HL-60 (cell line): ENCODE data around the gene CLSTN2.

Experiments
- DNase-seq, 2 experiments: peaks; one replicate each; pipeline ENCODE4 v3.0.0-alpha.2; 2010 to 2020; ENCODE audit warnings: low read depth in 1 of 2, low spot score in 1 of 2
- H3K27ac ChIP-seq: fragments of 250-450 bp; sonication (Bioruptor Pico); replicated peaks from 2 replicates; pipeline ENCODE4 v1.5.1; 2020; ENCODE audit warnings: mild to moderate bottlenecking, moderate library complexity
- H3K27me3 ChIP-seq: fragments of 250-450 bp; sonication (Bioruptor Pico); 2 replicates; pipeline ENCODE4 v1.5.1; 2021; ENCODE audit warnings: mild to moderate bottlenecking, moderate library complexity; ENCODE audit not compliant: insufficient read depth, poor library complexity, severe bottlenecking
- H3K4me3 ChIP-seq: replicated peaks from 2 replicates; pipeline ENCODE4 v1.5.1; 2011; ENCODE audit warnings: mild to moderate bottlenecking, control low read depth, low read length; ENCODE audit not compliant: insufficient read depth
- GABPA ChIP-seq: IDR thresholded peaks from 2 replicates; pipeline ENCODE4 v1.6.1; 2012; ENCODE audit warnings: low read depth
- POLR2AphosphoS5 ChIP-seq: IDR thresholded peaks from 2 replicates; pipeline ENCODE4 v1.6.1; 2012; ENCODE audit warnings: low read depth
- SPI1 ChIP-seq: IDR thresholded peaks from 2 replicates; pipeline ENCODE4 v1.6.1; 2012; ENCODE audit warnings: low read depth, mild to moderate bottlenecking, borderline replicate concordance
- TF ChIP-seq, protein P1 (sequence below): IDR thresholded peaks from one replicate; pipeline ENCODE4 v1.5.1; 2011; ENCODE audit warnings: low read length, control low read depth, inconsistent platforms; ENCODE audit not compliant: insufficient read depth
- TF ChIP-seq, protein P2 (sequence below): IDR thresholded peaks from 2 replicates; pipeline ENCODE4 v1.6.1; 2012; ENCODE audit warnings: low read depth; ENCODE audit not compliant: insufficient replicate concordance

Gene CLSTN2

DNA sequence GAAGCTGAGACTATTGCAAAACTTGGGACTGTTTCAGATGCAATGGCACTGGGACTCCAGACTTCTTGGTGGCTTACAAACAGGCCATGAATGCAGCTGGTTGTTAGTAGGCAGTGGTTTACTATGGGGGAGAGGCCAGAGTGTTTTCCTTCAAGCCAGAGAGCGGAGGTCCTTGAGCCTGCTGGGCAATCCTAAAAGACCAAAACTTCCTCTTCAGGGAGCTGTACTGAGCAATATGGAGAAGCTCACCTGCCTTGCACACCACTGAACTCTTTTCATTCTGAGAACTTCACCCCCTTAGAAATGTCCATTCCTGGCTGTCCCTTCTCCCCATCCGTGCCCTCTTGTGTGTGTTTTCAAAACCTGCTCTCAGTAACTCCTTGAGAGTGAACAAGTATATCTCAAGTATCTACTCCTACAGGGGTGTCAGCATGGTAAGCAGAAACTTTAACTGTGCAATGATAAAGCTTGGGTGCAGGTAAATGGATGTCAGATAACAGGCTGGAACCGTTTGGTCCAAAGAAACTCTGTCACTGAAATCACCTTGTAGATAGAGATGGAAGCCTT lies 213.9 kb downstream of the CLSTN2 start:
- TF ChIP-seq, protein P1, sequence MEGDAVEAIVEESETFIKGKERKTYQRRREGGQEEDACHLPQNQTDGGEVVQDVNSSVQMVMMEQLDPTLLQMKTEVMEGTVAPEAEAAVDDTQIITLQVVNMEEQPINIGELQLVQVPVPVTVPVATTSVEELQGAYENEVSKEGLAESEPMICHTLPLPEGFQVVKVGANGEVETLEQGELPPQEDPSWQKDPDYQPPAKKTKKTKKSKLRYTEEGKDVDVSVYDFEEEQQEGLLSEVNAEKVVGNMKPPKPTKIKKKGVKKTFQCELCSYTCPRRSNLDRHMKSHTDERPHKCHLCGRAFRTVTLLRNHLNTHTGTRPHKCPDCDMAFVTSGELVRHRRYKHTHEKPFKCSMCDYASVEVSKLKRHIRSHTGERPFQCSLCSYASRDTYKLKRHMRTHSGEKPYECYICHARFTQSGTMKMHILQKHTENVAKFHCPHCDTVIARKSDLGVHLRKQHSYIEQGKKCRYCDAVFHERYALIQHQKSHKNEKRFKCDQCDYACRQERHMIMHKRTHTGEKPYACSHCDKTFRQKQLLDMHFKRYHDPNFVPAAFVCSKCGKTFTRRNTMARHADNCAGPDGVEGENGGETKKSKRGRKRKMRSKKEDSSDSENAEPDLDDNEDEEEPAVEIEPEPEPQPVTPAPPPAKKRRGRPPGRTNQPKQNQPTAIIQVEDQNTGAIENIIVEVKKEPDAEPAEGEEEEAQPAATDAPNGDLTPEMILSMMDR, result no peak
- TF ChIP-seq, protein P2, sequence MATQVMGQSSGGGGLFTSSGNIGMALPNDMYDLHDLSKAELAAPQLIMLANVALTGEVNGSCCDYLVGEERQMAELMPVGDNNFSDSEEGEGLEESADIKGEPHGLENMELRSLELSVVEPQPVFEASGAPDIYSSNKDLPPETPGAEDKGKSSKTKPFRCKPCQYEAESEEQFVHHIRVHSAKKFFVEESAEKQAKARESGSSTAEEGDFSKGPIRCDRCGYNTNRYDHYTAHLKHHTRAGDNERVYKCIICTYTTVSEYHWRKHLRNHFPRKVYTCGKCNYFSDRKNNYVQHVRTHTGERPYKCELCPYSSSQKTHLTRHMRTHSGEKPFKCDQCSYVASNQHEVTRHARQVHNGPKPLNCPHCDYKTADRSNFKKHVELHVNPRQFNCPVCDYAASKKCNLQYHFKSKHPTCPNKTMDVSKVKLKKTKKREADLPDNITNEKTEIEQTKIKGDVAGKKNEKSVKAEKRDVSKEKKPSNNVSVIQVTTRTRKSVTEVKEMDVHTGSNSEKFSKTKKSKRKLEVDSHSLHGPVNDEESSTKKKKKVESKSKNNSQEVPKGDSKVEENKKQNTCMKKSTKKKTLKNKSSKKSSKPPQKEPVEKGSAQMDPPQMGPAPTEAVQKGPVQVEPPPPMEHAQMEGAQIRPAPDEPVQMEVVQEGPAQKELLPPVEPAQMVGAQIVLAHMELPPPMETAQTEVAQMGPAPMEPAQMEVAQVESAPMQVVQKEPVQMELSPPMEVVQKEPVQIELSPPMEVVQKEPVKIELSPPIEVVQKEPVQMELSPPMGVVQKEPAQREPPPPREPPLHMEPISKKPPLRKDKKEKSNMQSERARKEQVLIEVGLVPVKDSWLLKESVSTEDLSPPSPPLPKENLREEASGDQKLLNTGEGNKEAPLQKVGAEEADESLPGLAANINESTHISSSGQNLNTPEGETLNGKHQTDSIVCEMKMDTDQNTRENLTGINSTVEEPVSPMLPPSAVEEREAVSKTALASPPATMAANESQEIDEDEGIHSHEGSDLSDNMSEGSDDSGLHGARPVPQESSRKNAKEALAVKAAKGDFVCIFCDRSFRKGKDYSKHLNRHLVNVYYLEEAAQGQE, result no peak
- TF ChIP-seq POLR2AphosphoS5 (no peak), SPI1 (no peak), GABPA (no peak)
- Histone ChIP-seq H3K4me3 (no peak overlapping the region), H3K27ac (no peak overlapping the region), H3K27me3 (no peaks in the 10 kb centered on the region)
- no peak for DNase-seq

DNA sequence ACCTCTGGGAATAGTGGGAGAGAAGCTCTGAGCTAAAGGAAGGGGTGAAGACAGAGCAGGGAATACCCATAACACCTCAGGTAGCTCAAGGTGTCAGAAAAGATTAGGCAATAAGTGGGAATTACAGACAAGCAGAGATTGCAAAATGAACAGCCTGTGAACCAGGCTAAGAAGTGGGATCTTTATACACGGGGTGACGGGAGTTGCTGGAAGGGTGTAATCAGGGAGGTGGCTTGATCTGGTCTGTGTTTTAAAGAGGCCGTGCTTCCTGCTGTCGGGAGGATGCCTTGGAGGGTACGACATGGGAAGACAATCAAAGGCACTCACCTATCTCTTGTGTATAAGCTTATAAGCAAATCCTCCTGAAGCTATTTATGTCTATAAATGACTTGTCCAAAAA lies 216.3 kb downstream of the CLSTN2 start:
- H3K27ac ChIP-seq, result no peak overlapping the region
- no peaks in the 10 kb centered on the region for H3K27me3 ChIP-seq
- TF ChIP-seq POLR2AphosphoS5, result no peak
- TF ChIP-seq, protein P1, result no peak
- TF ChIP-seq SPI1, result no peak
- TF ChIP-seq, protein P2, result no peak
- no peak for DNase-seq
- H3K4me3 ChIP-seq, result no peak overlapping the region

DNA sequence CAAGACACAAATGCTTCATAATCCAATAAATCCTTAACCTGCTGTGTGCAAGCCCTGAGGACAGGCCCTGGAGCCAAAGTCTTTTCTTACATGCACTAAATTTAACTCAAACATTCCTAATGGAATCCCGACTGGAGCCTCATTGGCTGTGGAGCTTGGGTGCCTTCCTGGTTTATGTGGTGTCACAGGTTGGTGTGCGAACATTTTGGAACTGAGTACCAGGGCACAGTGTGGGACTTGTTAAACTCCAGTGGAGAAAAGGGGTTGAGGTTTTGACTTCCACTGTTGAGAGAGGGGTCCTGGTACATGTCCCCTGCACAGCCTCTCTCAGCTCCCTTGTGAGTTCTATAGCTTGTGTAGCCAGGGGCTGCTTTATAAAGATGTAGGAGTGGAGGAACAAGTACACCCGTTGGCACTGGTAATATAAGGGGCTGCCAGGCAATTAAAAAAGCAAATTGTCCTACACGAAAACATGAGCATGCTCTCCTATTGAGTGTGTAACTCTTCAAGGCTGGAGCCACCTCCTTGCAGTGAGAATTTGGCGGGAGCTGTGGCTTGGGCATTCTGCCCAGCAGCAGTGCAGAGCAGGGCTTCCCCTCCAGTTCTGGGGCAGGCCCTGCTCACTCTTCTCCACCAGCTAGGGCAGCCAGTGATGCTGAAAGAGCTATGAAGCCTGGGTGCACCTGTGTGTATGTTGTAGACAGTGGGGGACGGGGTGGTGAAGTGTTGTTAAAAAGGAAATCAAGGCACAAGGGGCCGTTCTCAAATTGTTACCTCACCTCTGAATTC lies 218.1 kb downstream of the CLSTN2 start:
- TF ChIP-seq, protein P1, result no peak
- TF ChIP-seq POLR2AphosphoS5 (no peak), SPI1 (no peak), GABPA (no peak)
- TF ChIP-seq, protein P2, result no peak
- Histone ChIP-seq H3K27ac (no peak overlapping the region), H3K4me3 (no peak overlapping the region), H3K27me3 (no peaks in the 10 kb centered on the region)
- no peak for DNase-seq
